SK-N-SH (cell line): ENCODE measurements around the gene FKBP2. TPM values are rescaled to one million over a fixed set of nuclear protein-coding genes. Genes with fewer than 3 reads are reported as not detected.

Experiments used
- CTCF ChIA-PET: fragments of 300-600, 350-600 bp; formaldehyde crosslinking; extraction: SDS; loops from one replicate; lab custom pipeline; 2021; lab: Yijun Ruan, JAX
- POLR2A ChIA-PET: fragments of 350-600 bp; sonication (Branson Sonifier 250); formaldehyde crosslinking; extraction: SDS; loops from one replicate; lab custom pipeline; 2020; ENCODE audit warnings: antibody characterized with exemption, inconsistent platforms; lab: Yijun Ruan, JAX
- DNase-seq: peaks from one replicate; pipeline ENCODE4 v3.0.0; 2012
- H2AFZ ChIP-seq: fragments of 200-600 bp; sonication (generic); 2 replicates; pipeline ENCODE4 v1.8.1; 2016; ENCODE audit warnings: antibody characterized with exemption, mild to moderate bottlenecking, low read depth
- H3F3A ChIP-seq: fragments of 200-600 bp; sonication (generic); replicated peaks from 2 replicates; pipeline ENCODE3; 2016; ENCODE audit warnings: antibody characterized with exemption, mild to moderate bottlenecking; ENCODE audit not compliant: insufficient read depth
- H3K27ac ChIP-seq, 2 experiments: fragments of 200-500 bp in 1 of 2; fragments of 200-600 bp in 1 of 2; sonication (Bioruptor generic) in 1 of 2; sonication (generic), shearing (Covaris generic) in 1 of 2; 2 replicates each; pipeline versions ENCODE4 v1.5.1 to v1.6.1; 2014 to 2016; ENCODE audit warnings: low read depth in 2 of 2, inconsistent platforms in 1 of 2, low read length in 1 of 2, mild to moderate bottlenecking in 1 of 2, mixed read lengths in 1 of 2
- H3K27me3 ChIP-seq: fragments of 200-600 bp; sonication (generic), shearing (Covaris generic); 2 replicates; pipeline ENCODE4 v1.6.1; 2016; ENCODE audit warnings: mixed run types; ENCODE audit not compliant: insufficient read depth
- H3K36me3 ChIP-seq, 2 experiments: fragments of 200-500 bp in 1 of 2; fragments of 200-600 bp in 1 of 2; sonication (Bioruptor generic) in 1 of 2; sonication (generic) in 1 of 2; replicated peaks in 1 of 2; 2 replicates each; pipeline versions ENCODE3 to v1.5.1; 2014 to 2016; ENCODE audit warnings: low read length in 1 of 2, mild to moderate bottlenecking in 1 of 2; ENCODE audit not compliant: insufficient read depth in 2 of 2, control insufficient read depth in 1 of 2
- H3K4me1 ChIP-seq, 2 experiments: fragments of 200-500 bp in 1 of 2; fragments of 200-600 bp in 1 of 2; sonication (Bioruptor generic) in 1 of 2; sonication (generic), shearing (Covaris generic) in 1 of 2; 2 replicates each; pipeline versions ENCODE4 v1.5.1 to v1.6.1; 2014 to 2016; ENCODE audit warnings: low read depth in 1 of 2, low read length in 1 of 2, mixed run types in 1 of 2; ENCODE audit not compliant: insufficient read depth in 2 of 2, control insufficient read depth in 1 of 2
- H3K4me2 ChIP-seq: fragments of 200-600 bp; sonication (generic), shearing (Covaris generic); 2 replicates; pipeline ENCODE4 v1.6.1; 2017; ENCODE audit warnings: mixed run types
- H3K4me3 ChIP-seq, 2 experiments: fragments of 200-500 bp in 1 of 2; fragments of 200-600 bp in 1 of 2; sonication (Bioruptor generic) in 1 of 2; sonication (generic), shearing (Covaris generic) in 1 of 2; 2 replicates each; pipeline versions ENCODE4 v1.5.1 to v1.8.1; 2014 to 2016; ENCODE audit warnings: low read depth in 2 of 2, inconsistent platforms in 1 of 2, low read length in 1 of 2, mild to moderate bottlenecking in 1 of 2, mixed read lengths in 1 of 2, moderate library complexity in 1 of 2
- H3K79me2 ChIP-seq: fragments of 200-600 bp; sonication (generic); 2 replicates; pipeline ENCODE4 v1.8.1; 2017; ENCODE audit warnings: mild to moderate bottlenecking; ENCODE audit not compliant: insufficient read depth
- H3K9ac ChIP-seq: fragments of 200-600 bp; sonication (generic); 2 replicates; pipeline ENCODE4 v1.6.1; 2017; ENCODE audit warnings: mixed run types
- H3K9me2 ChIP-seq: fragments of 200-600 bp; sonication (generic); 2 replicates; pipeline ENCODE4 v1.6.1; 2017; ENCODE audit warnings: mixed run types
- H3K9me3 ChIP-seq: fragments of 200-600 bp; sonication (generic); 2 replicates; pipeline ENCODE4 v1.6.1; 2017; ENCODE audit warnings: mixed run types, mild to moderate bottlenecking, moderate library complexity
- H4K20me1 ChIP-seq: fragments of 200-600 bp; sonication (generic); 2 replicates; pipeline ENCODE4 v1.6.1; 2017; ENCODE audit warnings: mild to moderate bottlenecking, mixed run types; ENCODE audit not compliant: insufficient read depth
- EP300 ChIP-seq, 2 experiments: IDR thresholded peaks; 2 replicates each; pipeline versions ENCODE4 v1.4.0 to v1.6.1; 2012; ENCODE audit warnings: borderline replicate concordance in 1 of 2, low read depth in 1 of 2, low read length in 1 of 2
- FOSL2 ChIP-seq: IDR thresholded peaks from 2 replicates; pipeline ENCODE4 v1.4.0; 2012; ENCODE audit warnings: low read depth, mild to moderate bottlenecking, moderate library complexity, borderline replicate concordance
- FOXJ3 ChIP-seq: sonication (generic); formaldehyde crosslinking; IDR thresholded peaks from 2 replicates; pipeline ENCODE4 v1.5.1; 2020; ENCODE audit warnings: mild to moderate bottlenecking, missing genetic modification reagents
- GABPA ChIP-seq: IDR thresholded peaks from 2 replicates; pipeline ENCODE4 v1.4.0; 2012; ENCODE audit warnings: low read depth, mild to moderate bottlenecking
- GATA2 ChIP-seq: sonication (generic); formaldehyde crosslinking; IDR thresholded peaks from 2 replicates; pipeline ENCODE4 v1.5.0; 2020; ENCODE audit warnings: mild to moderate bottlenecking, missing genetic modification reagents
- JUND ChIP-seq: IDR thresholded peaks from 2 replicates; pipeline ENCODE4 v1.4.0; 2012
- MEF2A ChIP-seq: IDR thresholded peaks from 2 replicates; pipeline ENCODE4 v1.4.0; 2012; ENCODE audit warnings: low read depth, borderline replicate concordance
- MXI1 ChIP-seq: IDR thresholded peaks from 2 replicates; pipeline ENCODE4 v1.6.1; 2012; ENCODE audit warnings: mild to moderate bottlenecking, low read depth, low read length, improper control_type of control experiment
- NFIC ChIP-seq: IDR thresholded peaks from 2 replicates; pipeline ENCODE4 v1.4.0; 2012; ENCODE audit warnings: borderline replicate concordance
- NRF1 ChIP-seq: IDR thresholded peaks from 2 replicates; pipeline ENCODE4 v1.6.1; 2012; ENCODE audit warnings: low read depth, mild to moderate bottlenecking, low read length
- RCOR1 ChIP-seq: fragments of 150-350 bp; IDR thresholded peaks from 2 replicates; pipeline ENCODE4 v1.6.1; 2017; ENCODE audit warnings: antibody characterized with exemption, low read length
- RFX5 ChIP-seq: IDR thresholded peaks from 2 replicates; pipeline ENCODE4 v1.6.1; 2012; ENCODE audit warnings: mild to moderate bottlenecking, improper control_type of control experiment, low read length
- RXRA ChIP-seq: IDR thresholded peaks from 2 replicates; pipeline ENCODE4 v1.4.0; 2012; ENCODE audit warnings: low read depth, mild to moderate bottlenecking, borderline replicate concordance
- SMC3 ChIP-seq: IDR thresholded peaks from 2 replicates; pipeline ENCODE4 v1.6.1; 2012; ENCODE audit warnings: low read depth, low read length, improper control_type of control experiment
- TAF1 ChIP-seq: IDR thresholded peaks from 2 replicates; pipeline ENCODE4 v1.6.1; 2012; ENCODE audit warnings: low read depth, mild to moderate bottlenecking, low read length, moderate library complexity, borderline replicate concordance
- TCF12 ChIP-seq: IDR thresholded peaks from 2 replicates; pipeline ENCODE4 v1.4.0; 2012
- TEAD4 ChIP-seq: IDR thresholded peaks from 2 replicates; pipeline ENCODE4 v1.4.0; 2012; ENCODE audit warnings: mild to moderate bottlenecking, borderline replicate concordance; ENCODE audit not compliant: insufficient read depth
- USF1 ChIP-seq: IDR thresholded peaks from 2 replicates; pipeline ENCODE4 v1.4.0; 2012; ENCODE audit warnings: low read depth, borderline replicate concordance
- USF2 ChIP-seq: fragments of 150-350 bp; IDR thresholded peaks from 2 replicates; pipeline ENCODE4 v1.6.1; 2017; ENCODE audit warnings: antibody characterized with exemption, low read length, low read depth, borderline replicate concordance
- YY1 ChIP-seq: IDR thresholded peaks from 2 replicates; pipeline ENCODE4 v1.4.0; 2012; ENCODE audit warnings: low read depth, mild to moderate bottlenecking
- WGBS: methylation state at CpG from one replicate; pipeline ENCODE4 v1.1.6; 2017; ENCODE audit warnings: low lambda C conversion rate; 5-methylcytosine and 5-hydroxymethylcytosine counted together
- polyA plus RNA-seq, 3 experiments: library from polyadenylated mRNA; depleted of rRNA; stranded (reverse); fragments of >200 nt; gene quantifications; 2 replicates each; pipeline ENCODE4 v1.2.3, GENCODE V29; 2012
- TF ChIP-seq, protein P1 (sequence below): fragments of 150-350 bp; IDR thresholded peaks from 2 replicates; pipeline ENCODE4 v1.6.1; 2016; ENCODE audit warnings: mild to moderate bottlenecking, low read depth, low read length

Gene FKBP2
- polyA plus RNA-seq, 1 of the 3 experiments (the other 2 are of a cell fraction), result 127 TPM

GRCh38 chr11:64216879-64217278 is 24.0 kb upstream of the FKBP2 start:
- DNase-seq, result peak; percentile 25
- Histone ChIP-seq H3K9me3 (no peaks in the 10 kb centered on the region), H3K4me3 (no peak overlapping the region), H3K79me2 (no peaks in the 10 kb centered on the region), H2AFZ (no peak overlapping the region), H3K9me2 (no peaks in the 10 kb centered on the region), H3F3A (peaks cover 5% of the 10 kb centered on the region), H3K9ac (no peak overlapping the region), H3K27me3 (no peaks in the 10 kb centered on the region), H3K4me1 (peaks cover 3 to 13% of the 10 kb centered on the region in 2 experiments; a peak in 1 of 4 replicates), H4K20me1 (no peaks in the 10 kb centered on the region), H3K27ac (no peak overlapping the region), H3K36me3 (no peaks in the 10 kb centered on the region), H3K4me2 (no peak overlapping the region)
- 90% methylated on average over 6 of the region's 6 CpGs for WGBS
- TF ChIP-seq EP300 (IDR thresholded peaks at IDR 0.05; ENCODE audit: borderline replicate concordance in 1 of 2, low read depth in 1 of 2, low read length in 1 of 2) (no peak), MEF2A (no peak), FOXJ3 (CRISPR knock-in tag) (no peak), NRF1 (no peak), USF2 (no peak), GATA2 (no peak), USF1 (no peak), FOSL2 (no peak), YY1 (no peak), RFX5 (no peak), MXI1 (no peak)
- CTCF ChIA-PET, result interaction anchor here (0.7 to 5.7 kb wide), 5 partner anchors 11 to 84 kb away, joined by 3 to 50 read pairs (median 4); partner anchors contain the start of gene FERMT3
- POLR2A ChIA-PET, result interaction anchor here (0.5 to 1.0 kb wide), 3 partner anchors 9 to 99 kb away, joined by 3 to 7 read pairs (median 4); no protein-coding TSS in a partner anchor

- H3K27me3 ChIP-seq, result no peaks in the 10 kb centered on the region
- DNase-seq, result peak; percentile 68
- peak overlapping the region in 1 of 2 experiments; percentile 51; a peak in 1 of 4 replicates for H3K27ac ChIP-seq
- H3K9me2 ChIP-seq, result no peaks in the 10 kb centered on the region
- no peaks in the 10 kb centered on the region for H3K79me2 ChIP-seq
- peaks cover 5% of the 10 kb centered on the region for H3F3A ChIP-seq
- POLR2A ChIA-PET, result interaction anchor here (0.6 to 1.7 kb wide), 5 partner anchors 8 to 1328 kb away, joined by 3 to 5 read pairs (median 3); partner anchors contain the start of genes NUDT22 and STIP1
- WGBS, result 61% methylated on average over 4 of the region's 11 CpGs
- H2AFZ ChIP-seq, result no peak overlapping the region
- no peak overlapping the region for H3K4me3 ChIP-seq
- no peak overlapping the region for H3K4me2 ChIP-seq
- no peaks in the 10 kb centered on the region for H3K9me3 ChIP-seq
- no peaks in the 10 kb centered on the region for H4K20me1 ChIP-seq
- peaks cover 3 to 13% of the 10 kb centered on the region in 2 experiments; a peak in 1 of 4 replicates for H3K4me1 ChIP-seq
- CTCF ChIA-PET, result interaction anchor here (1.1 to 5.7 kb wide), 3 partner anchors 13 to 136 kb away, joined by 3 to 50 read pairs (median 4); partner anchors contain the start of gene FERMT3
- H3K9ac ChIP-seq, result no peak overlapping the region
- peaks cover 0 to 7% of the 10 kb centered on the region in 2 experiments for H3K36me3 ChIP-seq
- TF ChIP-seq GABPA (no peak), TEAD4 (no peak), YY1 (no peak), RXRA (no peak), FOSL2 (no peak), TAF1 (no peak), USF1 (no peak), RFX5 (no peak), NFIC (no peak), MXI1 (no peak), USF2 (no peak), MEF2A (no peak), NRF1 (no peak), RCOR1 (no peak), TCF12 (no peak), SMC3 (no peak), JUND (no peak)
- TF ChIP-seq, protein P1, sequence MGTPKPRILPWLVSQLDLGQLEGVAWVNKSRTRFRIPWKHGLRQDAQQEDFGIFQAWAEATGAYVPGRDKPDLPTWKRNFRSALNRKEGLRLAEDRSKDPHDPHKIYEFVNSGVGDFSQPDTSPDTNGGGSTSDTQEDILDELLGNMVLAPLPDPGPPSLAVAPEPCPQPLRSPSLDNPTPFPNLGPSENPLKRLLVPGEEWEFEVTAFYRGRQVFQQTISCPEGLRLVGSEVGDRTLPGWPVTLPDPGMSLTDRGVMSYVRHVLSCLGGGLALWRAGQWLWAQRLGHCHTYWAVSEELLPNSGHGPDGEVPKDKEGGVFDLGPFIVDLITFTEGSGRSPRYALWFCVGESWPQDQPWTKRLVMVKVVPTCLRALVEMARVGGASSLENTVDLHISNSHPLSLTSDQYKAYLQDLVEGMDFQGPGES, result no peak
Measured at GRCh38 chr11:64218628-64219353, 22.1 kb upstream of the FKBP2 start.
